Testis (tissue), 3 donors: ENCODE data around the gene TCF4. TPM values are rescaled to one million over a fixed set of nuclear protein-coding genes. Genes with fewer than 3 reads are reported as not detected.

Experiments
- DNase-seq: peaks from one replicate; pipeline ENCODE4 v3.0.0-alpha.2; 2019
- H3K27ac ChIP-seq, 2 donors: fragments of 200-600 bp; sonication (generic); one replicate each; pipeline ENCODE4 v1.5.1; 2019
- H3K27me3 ChIP-seq: fragments of 200-600 bp; sonication (generic); one replicate; pipeline ENCODE4 v1.5.1; 2019
- H3K36me3 ChIP-seq: fragments of 200-600 bp; sonication (generic); one replicate; pipeline ENCODE4 v1.5.1; 2017; ENCODE audit warnings: low read depth; ENCODE audit errors: missing control alignments
- H3K4me1 ChIP-seq: fragments of 200-600 bp; sonication (generic); one replicate; pipeline ENCODE4 v1.5.1; 2019
- H3K4me3 ChIP-seq, 2 donors: fragments of 200-600 bp; sonication (generic); one replicate each; pipeline ENCODE4 v1.5.1; 2017 to 2019
- H3K9me3 ChIP-seq: fragments of 200-600 bp; sonication (generic); one replicate; pipeline ENCODE4 v1.5.1; 2017
- POLR2A ChIP-seq: fragments of 450-650 bp; IDR thresholded peaks from one replicate; pipeline ENCODE4 v1.6.1; 2017; ENCODE audit warnings: antibody characterized with exemption, mild to moderate bottlenecking, moderate library complexity
- WGBS, 2 donors: methylation state at CpG; one replicate each; pipeline ENCODE4 v1.1.5; 2018; 5-methylcytosine and 5-hydroxymethylcytosine counted together
- intact Hi-C: fragments of 100-400 bp; cut with DNase I; formaldehyde crosslinking; loops from one replicate; pipeline ENCODE4 v1.15.1; 2023; ENCODE audit warnings: low total_unique reads
- polyA plus RNA-seq: library from polyadenylated mRNA; stranded (reverse); fragments of 350-450 nt; fragmentation: Illumina TruSeq; extraction: RNeasy Lipid Tissue Mini Kit (QIAGEN cat#74804); gene quantifications from one replicate; pipeline ENCODE4 v1.2.3, GENCODE V29; 2014; ENCODE audit warnings: low read depth, low replicate concordance; ENCODE audit not compliant: insufficient read depth
- total RNA-seq, 2 donors: library from RNA; depleted of rRNA; stranded (reverse); fragments of >200 nt; gene quantifications; one replicate each; pipeline ENCODE4 v1.2.3, GENCODE V29; 2016
- TF ChIP-seq, protein P1 (sequence below), 3 experiments: fragments of 450-650 bp in 2 of 3; fragments of 200-600 bp in 1 of 3; sonication (generic) in 1 of 3; IDR thresholded peaks; one replicate each; pipeline ENCODE4 v1.5.1; 2016 to 2019; ENCODE audit warnings: antibody characterized with exemption in 3 of 3, mild to moderate bottlenecking in 2 of 3, moderate library complexity in 1 of 3

The TCF4 gene
- total and polyA plus RNA-seq, 3 donors from 2014 or later, result 50.8 to 122 (median 110) TPM

DNA sequence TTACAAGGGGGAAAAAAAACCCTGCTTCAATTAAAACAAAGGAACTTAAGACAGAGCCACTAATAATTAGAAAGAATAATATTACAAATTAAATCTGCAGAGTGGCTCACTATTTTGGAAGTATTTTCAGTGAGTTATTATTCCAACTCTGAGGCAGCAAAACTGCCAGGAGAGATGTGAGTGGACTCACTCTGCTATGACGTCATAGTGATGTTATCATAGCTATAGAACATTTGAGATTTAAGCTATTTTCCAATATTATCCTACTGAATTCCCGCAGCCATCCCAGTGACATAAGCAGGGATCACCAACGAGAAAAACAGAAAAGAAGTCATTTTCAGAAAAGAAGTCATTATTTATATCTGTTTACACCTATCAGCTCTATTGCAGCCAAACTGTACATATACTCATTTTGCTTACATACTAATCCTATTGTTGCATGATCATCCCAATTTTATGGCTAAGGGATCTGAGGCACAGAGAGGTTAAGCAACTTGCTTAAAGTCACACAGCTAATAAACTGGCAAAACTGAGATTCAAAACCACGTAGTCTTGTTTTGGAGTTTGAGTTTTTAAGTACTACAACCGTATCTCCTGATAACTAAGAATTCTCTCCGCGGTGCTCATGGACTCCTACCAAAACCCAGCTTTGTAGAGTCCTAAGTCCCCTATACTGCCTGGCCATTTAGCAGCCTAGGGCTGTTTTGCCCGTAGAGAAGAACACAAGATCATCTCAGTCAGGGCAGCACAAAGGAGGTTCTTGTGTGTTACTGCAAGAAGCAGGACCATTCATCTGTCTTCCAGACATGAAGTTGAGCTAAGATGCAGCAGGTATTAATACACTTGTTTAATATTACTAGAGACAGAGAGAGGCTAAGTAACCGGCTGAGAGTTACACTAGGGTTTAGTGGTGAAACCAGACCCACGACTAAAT lies 299.8 kb downstream of the TCF4 start:
- Histone ChIP-seq H3K27ac (no peak overlapping the region), H3K27me3 (no peaks in the 10 kb centered on the region), H3K4me3 (no peak overlapping the region), H3K9me3 (no peaks in the 10 kb centered on the region), H3K36me3 (no peaks in the 10 kb centered on the region), H3K4me1 (no peaks in the 10 kb centered on the region)
- WGBS, 2 donors, result 79 to 80% methylated on average over 9 to 10 of the region's 10 CpGs
- TF ChIP-seq, protein P1, sequence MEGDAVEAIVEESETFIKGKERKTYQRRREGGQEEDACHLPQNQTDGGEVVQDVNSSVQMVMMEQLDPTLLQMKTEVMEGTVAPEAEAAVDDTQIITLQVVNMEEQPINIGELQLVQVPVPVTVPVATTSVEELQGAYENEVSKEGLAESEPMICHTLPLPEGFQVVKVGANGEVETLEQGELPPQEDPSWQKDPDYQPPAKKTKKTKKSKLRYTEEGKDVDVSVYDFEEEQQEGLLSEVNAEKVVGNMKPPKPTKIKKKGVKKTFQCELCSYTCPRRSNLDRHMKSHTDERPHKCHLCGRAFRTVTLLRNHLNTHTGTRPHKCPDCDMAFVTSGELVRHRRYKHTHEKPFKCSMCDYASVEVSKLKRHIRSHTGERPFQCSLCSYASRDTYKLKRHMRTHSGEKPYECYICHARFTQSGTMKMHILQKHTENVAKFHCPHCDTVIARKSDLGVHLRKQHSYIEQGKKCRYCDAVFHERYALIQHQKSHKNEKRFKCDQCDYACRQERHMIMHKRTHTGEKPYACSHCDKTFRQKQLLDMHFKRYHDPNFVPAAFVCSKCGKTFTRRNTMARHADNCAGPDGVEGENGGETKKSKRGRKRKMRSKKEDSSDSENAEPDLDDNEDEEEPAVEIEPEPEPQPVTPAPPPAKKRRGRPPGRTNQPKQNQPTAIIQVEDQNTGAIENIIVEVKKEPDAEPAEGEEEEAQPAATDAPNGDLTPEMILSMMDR (IDR thresholded peaks at IDR 0.05), result no peak
- TF ChIP-seq POLR2A, result no peak
- intact Hi-C loops, result no loop called here
- DNase-seq, result no peak

GRCh38 chr18:55287149-55287806 lies 300.7 kb downstream of the TCF4 start:
- intact Hi-C loops, result no loop called here
- Histone ChIP-seq H3K9me3 (no peaks in the 10 kb centered on the region), H3K4me1 (no peaks in the 10 kb centered on the region), H3K27ac (no peak overlapping the region), H3K27me3 (no peaks in the 10 kb centered on the region), H3K36me3 (no peaks in the 10 kb centered on the region), H3K4me3 (no peak overlapping the region)
- DNase-seq, result no peak
- TF ChIP-seq POLR2A, result no peak
- TF ChIP-seq, protein P1 (IDR thresholded peaks at IDR 0.05), result no peak
- WGBS, 2 donors, result 80 to 84% methylated on average over 11 of the region's 11 CpGs

- Histone ChIP-seq H3K27me3 (no peaks in the 10 kb centered on the region), H3K9me3 (no peaks in the 10 kb centered on the region), H3K4me1 (no peaks in the 10 kb centered on the region), H3K4me3 (no peak overlapping the region), H3K27ac (no peak overlapping the region), H3K36me3 (no peaks in the 10 kb centered on the region)
- TF ChIP-seq POLR2A, result no peak
- TF ChIP-seq, protein P1 (IDR thresholded peaks at IDR 0.05), result no peak
- no peak for DNase-seq
- intact Hi-C loops, result no loop called here
- 77 to 81% methylated on average over 6 of the region's 6 CpGs for WGBS, 2 donors
Measured at GRCh38 chr18:55286257-55286825, 301.7 kb downstream of the TCF4 start.

- Histone ChIP-seq H3K36me3 (no peaks in the 10 kb centered on the region), H3K4me3 (no peak overlapping the region), H3K4me1 (no peaks in the 10 kb centered on the region), H3K27ac (no peak overlapping the region), H3K9me3 (no peaks in the 10 kb centered on the region), H3K27me3 (no peaks in the 10 kb centered on the region)
- intact Hi-C loops, result no loop called here
- 63 to 64% methylated on average over 2 of the region's 2 CpGs for whole genome bisulfite sequencing, 2 donors
- TF ChIP-seq POLR2A, result no peak
- TF ChIP-seq, protein P1 (IDR thresholded peaks at IDR 0.05), result no peak
- no peak for DNase-seq
Measured at GRCh38 chr18:55284614-55285013, 303.4 kb downstream of the TCF4 start.
